CMK (cell line): ENCODE results near the gene C1orf116.

ENCODE experiments used
- DNase-seq: peaks from one replicate; pipeline ENCODE4 v3.0.0-alpha.2; 2010; ENCODE audit warnings: low read depth

Gene C1orf116

DNA sequence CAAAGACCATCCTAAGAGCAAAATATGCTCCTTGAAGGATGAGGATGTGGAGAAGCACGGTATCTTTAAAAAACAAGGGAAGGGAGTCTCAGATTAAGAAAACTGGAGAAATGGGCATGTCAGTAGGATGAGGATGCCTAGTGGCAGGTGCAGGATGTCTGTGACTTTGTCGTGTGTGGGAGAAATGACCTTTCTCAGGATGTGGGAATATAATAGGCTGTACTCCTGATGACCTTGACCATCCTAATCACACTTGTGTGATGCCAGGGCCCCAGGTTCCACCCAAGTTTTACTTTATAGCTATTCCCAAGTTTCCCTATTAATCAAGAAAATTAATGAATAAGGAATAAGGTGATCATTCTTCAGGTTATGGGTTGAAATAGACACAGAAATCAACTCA is 12.9 kb downstream of the C1orf116 start:
- DNase-seq = no peak

DNA sequence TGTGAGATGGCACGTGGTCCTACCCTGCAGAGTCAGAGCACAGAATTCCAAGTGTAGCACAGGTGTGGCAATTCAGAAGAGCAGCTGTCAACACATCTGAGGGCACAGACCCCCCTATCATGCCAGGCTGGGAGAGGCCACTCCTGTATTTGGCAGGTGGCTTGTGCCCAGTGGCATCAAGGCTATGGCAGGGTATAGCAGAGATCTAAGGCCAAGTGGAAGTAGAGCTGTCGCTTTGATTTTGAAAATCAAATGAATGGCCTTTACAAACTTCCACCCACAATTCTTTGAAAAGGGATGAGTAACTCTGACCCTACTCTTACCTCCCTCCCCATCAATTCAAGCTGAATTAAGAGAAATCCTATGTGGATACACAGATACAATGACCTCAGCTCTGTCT is 13.4 kb downstream of the C1orf116 start:
- no peak for DNase-seq

DNA sequence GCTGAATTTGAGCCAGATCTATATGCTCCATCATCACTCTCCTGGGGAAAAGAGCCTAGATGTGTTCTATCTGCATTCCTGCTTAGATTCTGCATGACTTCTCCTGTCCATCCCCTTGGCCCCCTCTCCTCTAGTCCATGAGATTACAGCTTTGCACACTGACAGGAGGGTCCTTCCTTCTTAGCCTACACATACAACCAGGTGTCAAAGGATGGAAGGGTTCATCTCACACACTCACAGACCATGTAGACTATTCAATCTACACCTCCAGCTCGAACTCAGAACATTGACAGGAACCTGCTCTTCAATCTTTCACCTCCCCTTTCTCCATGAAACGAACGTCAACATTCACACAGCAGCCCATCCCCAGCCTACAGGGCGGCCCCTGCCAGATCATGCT is 13.8 kb downstream of the C1orf116 start:
- DNase-seq = no peak

DNA sequence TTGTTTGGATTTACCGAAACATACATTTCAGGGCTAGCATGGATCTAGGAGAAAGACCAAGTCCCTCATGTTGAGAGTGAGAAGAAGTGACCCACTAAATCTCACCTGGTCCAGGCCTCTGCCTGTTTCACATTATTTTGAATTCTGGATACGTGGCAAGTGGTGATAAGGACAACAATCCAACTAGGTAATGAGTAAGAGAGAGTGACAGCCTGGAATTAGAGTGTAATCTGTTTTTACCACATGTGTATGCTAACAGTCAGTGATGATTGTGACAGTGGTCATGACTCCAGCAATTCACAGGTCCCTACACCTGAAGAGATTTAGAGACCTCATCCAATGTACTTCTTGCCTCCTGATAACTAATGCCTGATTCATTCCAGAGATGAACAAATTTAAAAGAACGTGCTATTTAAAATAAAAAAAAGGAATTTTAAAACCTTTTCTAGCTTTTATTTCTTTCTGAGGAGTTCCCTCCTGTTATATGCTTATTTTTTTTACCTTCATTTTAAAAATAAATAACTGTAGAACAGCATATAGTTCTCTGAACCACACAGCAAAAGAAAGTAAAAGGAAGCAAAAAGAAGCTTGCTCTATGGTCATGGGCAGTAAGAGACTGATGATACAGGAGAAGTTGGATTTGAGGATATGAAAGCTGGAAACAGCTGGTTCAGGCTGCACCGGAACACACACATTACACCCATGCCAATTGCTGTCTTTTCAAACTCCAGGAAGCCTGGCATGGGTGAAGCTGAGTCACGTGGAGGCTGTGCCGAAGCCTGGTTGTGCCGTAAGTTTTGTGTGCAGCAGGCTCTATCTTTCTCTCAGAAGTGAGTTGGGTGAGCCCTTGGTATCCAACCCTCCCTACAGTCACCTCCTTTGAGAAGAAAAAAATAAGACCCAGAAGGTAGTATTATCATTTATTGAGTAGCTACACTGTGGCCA is 14.7 kb downstream of the C1orf116 start:
- DNase-seq = no peak

DNA sequence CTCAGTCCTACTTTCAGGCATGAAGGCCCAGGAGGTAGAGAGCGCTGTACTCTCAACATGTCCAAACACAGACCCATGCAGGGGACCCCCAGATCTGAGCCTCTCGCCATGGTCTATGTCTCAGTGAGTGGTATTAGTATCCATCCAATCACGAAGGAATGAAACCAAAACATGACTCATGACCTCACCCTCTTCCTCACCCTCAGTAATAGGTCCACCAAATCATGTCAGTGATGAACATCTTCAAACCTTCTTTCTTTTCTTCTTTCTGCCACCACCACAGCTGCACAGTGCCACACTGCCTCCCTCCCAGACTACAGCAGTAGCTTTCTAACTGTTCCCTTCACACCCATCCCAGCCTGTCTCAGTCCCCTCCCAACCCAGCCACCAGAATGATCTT is 16.8 kb downstream of the C1orf116 start:
- no peak for DNase-seq

DNA sequence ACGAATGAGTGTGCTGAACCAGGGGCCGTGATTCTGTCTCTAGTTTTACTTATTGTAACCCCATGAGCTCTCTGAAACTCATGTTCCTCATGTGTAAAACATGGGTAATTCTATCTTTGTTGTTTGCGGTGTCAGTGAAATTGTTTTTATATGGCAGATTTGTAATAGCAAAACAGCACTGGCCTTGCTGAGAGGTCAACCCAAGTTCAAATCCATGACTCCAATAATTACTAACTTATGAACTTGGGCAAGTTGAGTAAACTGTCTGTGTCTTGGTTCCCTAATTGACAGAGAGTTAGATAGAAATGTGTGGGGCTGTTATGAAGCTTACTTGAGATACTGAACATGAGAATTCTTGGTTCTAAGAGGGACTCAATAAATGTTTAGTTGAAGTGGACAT is 17.8 kb downstream of the C1orf116 start:
- DNase-seq = no peak

DNA sequence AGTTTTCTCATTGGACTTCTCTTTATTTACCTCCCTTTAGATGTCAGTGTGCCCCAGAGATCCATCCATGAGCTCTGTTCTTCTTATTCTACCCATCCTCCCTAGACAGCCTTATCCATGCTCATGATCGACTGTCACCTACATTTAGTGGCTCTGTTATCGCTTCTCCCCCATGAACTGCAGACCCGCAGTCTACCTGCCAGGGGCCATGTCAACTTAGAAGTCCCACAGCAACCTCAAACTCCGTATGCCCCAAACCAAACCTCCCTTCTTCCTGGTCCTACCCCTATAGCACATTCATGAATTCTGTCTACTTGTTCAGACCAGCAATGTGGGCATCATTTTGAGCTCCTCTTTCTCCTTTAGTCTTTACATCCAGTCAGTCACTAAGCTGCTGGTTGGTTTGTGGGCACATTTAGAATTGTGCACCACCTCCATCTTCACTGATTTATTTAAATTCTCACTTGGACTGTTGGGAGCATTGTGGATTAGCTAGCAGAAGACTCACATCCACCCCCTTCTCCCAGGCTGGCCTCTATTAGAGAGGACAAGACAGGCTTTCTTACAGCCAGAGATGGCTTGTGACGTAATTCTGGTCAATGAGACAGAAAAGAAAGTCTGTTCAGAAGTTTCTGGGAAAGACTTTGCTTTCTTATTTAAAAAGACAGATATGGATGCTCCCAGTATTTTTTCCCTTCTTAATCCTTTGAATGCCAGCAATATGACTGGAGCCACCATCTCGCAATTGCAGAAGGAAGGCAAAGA is 19.1 kb downstream of the C1orf116 start:
- no peak for DNase-seq

DNA sequence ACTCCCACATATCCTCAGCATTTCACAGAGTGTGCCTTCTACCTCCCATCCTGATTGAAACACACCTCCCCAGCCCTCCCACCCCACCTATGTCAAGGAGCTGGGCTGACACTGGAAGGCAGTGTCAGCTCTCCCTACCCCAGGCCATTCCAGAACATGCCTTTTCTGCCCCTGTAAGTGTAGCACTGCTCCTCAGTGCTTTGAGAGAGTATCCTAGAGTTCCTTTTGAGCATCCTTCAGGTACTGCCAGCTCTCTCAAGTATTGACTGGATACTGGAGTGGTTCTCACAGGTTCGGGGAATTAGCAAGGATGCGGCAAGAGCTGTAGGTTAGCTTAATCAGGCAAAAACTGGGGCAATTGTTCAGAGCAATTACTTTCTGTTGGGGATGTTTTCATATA is 21.8 kb downstream of the C1orf116 start:
- no peak for DNase-seq

DNA sequence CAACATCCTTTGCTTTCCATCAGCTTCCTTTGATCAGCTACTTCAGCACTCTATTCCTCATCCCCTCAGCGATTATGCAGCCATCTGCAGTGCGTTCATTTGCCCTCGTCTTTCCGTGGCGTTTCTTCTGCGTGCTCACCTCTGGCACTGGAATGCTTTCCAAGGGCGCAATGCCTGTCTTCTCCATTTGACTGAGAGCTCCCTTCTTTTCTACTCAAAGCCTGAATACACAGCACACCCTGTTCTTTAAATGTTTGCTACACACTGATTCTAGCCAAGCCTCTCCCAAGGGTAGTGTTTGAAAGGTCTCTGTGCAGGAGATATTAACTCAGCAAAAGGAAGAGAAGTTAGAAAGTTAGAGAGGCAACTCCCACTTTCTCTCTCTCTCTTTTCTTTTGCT is 22.6 kb downstream of the C1orf116 start:
- no peak for DNase-seq

DNA sequence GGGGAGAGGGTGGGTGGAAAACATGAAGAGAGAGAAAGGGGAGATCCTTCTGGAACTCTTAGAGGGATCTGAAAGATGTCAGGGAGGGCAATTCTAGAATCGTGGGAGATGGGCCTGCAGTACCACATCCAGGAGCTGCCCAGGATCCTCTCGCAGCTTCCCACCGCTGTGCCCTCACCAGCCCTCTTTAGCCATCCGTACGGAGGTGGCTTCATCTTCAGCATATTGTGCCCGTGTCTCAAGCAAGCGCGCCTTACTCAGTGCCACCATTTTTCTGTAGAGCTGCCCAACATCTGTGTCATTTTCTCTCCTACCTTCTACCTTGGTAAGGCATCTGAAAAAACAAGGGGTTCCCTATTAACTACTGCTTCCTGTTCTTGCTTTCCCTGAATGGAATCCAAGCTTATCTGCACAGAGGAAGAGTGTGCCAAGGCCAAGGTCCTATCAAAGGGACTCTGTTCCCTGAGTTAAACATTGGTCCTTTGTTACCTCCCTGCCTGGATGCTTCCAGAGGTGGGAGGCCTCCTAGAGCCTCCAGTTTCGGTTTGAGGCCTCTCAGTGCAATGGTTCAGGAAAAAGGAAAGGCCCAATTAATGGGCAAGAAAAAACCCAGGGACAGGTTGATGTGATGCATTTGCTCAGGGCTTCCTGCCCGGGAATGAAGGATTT is 23.2 kb downstream of the C1orf116 start:
- DNase-seq = no peak

DNA sequence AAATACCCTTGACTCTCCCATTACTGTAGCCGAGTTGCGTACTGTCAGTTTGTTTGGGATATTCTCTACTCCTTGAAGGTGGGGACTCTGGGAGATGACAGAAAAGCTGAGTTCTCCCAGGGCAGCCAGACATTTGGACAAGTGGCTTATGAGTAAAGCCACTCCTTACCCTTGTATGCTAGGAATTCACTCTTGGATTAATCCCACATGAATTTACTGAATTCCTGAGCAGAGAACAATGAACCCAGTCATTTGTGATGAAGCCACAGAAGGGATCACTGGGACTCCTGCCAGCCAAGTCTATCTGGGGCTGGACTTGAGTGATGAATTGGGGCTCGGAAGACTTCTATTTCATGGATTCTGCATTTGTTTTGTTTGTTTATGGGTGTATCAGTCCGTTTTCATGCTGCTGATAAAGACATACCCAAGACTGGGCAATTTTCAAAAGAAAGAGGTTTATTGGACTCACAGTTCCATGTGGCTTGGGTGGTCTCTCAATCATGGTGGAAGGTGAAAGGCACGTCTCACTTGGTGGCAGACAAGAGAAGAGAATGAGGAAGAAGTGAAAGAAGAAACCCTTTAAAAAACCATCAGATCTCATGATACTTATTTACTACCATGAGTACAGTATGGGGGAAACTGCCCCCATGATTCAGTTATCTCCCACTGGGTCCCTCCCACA is 25.1 kb downstream of the C1orf116 start:
- no peak for DNase-seq

DNA sequence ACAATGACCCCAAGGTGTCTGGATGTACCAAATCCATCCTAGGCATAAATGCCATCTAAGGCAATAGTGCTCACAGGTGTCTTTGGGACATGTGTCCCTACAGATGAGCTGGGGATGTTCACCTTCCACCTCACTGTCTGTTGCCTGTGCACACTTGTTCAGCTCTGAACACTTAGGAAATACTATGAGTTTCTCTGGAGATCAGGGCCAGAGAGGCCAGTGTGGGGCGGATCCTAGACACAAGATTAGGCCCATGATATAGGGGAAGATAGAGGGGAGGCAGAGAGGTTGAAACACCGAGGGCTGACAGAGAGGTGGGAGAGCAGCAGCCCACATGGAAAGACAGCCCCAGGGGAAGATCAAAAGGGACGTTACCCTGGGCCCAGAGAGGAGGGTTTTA is 25.6 kb downstream of the C1orf116 start:
- DNase-seq = no peak

DNA sequence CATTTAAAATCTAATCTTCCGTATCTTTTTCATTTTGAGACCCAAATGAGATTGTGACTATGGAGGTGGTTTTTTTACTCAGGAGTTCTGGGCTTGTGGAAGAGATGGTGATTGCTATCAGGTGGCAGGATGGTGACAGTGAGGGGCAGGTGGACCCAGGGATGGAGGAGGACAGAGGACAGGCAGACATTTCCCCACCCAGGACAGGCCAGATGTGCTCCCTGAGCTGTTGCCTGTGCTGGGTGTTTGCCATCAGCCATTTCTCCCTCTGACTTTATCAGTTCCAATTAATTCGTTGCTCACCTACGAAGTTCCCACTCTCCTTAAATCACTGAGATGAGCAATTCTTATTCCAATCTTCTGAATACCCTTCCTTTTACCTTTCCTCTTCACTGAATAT is 26.5 kb downstream of the C1orf116 start:
- no peak for DNase-seq

DNA sequence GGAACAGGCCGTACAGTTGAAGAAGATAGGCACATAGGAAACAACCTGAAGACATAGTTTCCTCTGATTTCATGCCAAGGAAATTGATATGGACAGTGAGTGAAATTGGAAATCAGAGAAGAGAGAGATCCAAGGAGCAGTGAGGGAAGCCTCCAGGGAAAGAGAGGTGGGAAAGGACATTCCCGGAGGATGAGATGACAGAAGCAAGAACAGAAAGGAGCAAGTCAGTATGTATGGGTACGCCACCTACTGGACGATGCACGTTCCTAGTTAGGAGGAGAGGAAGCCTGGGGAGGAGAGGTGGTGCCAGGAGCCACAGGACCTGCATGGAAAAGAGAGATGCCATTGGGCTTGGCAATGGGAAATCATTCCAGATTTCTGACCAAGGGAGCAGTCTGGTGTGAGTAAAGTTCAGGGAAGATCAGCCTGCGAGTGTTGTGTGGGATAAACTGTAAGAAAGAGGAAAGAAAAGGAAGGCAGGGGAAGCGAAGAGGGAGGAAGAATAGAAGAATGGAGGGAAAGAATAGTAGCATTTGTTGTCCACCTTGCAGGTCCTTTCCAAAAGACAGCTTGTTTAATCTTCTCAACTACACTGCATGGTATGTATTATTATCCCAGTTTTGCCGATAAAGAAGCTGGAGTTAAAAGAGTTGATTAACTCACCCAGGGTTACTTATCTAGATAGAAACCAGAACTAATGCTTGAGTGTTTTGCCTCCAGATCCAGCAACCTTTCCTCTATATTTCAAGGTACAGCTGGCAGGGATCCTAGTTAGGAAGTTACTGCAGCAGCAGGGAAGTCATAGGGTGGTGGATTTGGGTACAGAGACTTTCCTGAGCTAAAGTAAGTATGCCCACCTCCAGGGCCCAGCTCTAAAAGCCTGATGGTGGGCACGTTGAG is 27.4 kb downstream of the C1orf116 start:
- no peak for DNase-seq

DNA sequence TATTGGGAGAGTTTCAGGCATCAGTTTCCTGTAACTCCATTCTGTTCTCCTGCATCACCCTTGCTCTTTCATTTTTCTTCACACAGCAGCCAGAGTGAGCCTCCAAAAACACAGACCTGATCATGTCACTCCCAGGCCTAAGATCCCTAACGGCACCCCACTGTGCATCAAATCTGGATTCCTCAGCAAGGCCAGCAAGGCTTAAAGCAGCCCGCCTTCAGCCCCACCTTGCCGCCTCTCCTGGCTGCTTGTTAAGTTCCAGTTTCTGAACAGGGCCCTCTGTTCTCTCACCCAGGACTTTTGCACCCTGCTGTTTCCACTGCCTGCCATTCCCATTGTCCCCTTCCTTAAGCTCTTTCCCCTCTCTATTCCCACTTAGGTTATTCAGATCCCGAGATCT is 29.3 kb downstream of the C1orf116 start:
- no peak for DNase-seq

DNA sequence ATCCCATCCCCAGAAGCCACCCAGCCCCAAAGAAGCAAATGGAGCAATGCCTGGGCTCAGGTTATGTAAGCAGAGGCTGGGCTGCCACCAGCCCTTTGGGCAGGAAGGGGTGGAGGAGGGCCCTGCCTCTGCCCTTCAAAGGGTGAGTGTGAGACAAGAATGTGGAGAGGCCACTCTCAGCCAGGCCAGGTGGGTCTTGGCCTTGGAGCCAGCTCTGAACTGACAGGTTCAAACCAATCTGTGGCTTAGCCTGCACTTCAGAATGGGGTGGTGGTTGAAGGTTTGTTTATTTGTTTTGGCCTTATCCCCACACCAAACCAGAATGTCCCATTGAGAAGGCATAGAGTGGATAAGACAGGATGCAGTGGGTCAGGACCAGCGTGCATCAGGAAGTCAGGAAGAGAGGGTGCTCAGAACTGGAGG is 29.8 kb downstream of the C1orf116 start:
- DNase-seq = no peak

DNA sequence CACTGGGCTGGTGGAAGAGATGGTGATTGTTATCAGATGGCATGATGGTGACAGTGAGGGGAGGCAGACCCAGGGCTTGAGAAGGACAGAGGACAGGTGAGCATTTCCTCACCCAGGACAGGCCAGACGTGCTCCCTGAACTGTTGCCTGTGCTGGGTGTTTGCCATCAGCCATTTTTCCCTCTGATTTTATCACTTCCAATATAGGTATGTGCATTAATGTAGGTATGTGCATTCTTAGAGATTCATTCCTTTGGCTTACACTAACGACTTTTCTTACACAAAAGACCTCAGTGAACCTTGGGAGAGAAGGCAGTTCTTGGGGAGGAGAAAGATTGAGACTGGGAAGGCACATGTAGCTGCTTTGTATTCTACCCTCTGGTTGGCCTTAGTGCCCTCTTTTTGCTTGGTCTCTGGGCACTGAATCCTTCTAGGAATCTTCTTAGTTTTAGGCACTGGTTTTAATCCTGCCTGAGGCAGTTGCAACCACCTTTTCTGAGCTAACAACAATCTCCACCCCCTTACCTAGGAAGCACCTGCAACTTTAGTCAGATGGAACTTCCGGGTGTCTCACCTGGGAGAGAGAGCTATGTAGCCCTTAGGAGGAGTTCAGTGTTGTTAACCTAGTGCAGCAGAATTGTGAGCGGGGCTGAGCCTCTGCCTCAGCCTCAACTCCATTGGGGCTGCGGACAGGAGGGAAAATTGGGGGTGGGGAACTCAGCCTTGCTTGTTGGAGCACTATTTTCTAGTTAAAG is 30.9 kb downstream of the C1orf116 start:
- no peak for DNase-seq

DNA sequence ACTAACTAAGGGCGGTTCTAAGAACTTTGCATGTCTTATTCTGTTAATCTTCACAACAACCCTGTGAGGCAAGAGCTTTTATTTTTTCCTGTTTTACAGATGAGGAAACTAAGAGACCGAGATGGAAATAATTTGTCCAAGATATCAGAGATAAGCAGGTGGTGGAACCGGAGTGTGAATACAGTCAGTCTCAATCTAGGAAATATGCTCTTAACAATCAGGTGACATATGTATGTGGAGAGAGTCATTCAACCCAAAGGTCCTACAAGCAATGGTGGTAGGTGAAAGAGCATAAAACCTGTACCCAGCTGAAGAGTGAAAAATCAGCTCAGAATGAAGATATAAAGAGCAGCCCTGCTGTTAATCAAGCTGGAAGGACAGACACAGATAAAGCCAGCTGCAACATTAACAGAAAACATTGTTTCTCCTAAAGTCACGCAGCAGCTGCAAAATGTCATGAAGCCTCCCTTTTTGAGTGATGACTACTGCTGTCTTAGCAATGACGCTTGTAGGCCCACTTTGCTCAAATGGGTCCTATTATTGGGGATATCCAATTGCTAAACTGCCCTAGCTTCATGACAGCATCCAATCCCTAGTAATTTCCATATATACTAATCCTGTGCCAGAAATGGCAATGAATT is 31.8 kb downstream of the C1orf116 start:
- DNase-seq = no peak

DNA sequence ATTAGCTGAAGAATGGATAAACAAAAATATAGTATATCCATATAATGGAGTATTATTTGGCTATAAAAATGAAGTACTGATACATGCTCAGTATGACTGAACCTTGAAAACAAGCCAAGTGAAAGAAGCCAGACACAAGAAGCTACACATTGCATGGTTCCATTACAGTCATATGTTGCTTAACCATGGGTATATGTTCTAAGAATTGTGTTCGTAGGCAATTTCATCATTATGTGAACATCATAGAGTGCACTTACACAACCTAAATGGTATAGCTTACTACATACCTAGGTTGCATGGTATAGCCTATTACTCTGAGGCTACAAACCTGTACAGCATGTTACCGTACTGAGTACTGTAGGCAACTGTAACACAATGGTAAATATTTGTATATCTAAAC is 33.7 kb downstream of the C1orf116 start:
- no peak for DNase-seq

DNA sequence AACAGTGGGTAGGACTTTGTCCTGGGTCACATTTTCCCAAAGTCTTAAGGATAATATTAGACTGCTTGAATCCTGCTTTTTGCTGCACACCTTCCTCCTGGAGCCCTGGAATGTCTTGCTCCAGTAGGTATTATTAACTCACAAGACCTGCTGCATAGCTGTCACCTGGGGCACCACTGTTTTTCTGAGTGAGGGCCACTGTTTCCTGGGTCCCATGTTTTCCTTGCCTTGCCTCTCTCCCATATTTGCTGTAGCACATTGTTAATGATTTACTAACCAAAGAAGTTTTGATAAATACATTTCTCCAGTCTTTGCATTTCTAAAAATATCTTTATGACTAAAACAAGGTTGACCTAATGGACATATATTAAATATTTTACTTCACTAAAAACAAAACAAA is 39.8 kb downstream of the C1orf116 start:
- DNase-seq = no peak
